NCI-H1436 (cell line): ENCODE measurements around the gene WNT4.
A peak's percentile ranks its signal among the peaks of the same experiment; 100 is the strongest.

Source experiments
- DNase-seq: peaks from one replicate; lab custom pipeline; 2025; lab: John Stamatoyannopoulos, UW

Gene WNT4

DNA sequence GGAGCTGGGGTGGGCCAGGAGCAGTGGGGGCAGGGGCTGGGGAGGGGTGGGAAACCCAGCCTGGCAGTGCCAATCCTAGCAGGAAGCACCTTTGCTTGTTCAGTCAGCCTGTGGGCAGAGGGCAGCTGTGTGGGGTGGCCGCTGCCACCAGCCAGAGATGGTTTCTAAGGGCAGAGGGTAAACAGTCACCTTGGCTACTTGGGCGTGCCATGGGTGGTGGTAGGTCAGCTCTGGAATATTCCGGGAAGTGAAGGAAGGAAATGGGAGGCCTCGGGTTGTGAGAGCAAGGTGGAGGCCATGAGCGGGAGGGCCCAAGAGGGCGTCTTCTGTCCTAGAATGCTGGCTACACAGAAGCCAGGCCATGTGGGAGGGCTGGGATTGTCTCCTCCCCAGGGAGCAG lies 20.7 kb upstream of the WNT4 start:
- DNase-seq: no peak

DNA sequence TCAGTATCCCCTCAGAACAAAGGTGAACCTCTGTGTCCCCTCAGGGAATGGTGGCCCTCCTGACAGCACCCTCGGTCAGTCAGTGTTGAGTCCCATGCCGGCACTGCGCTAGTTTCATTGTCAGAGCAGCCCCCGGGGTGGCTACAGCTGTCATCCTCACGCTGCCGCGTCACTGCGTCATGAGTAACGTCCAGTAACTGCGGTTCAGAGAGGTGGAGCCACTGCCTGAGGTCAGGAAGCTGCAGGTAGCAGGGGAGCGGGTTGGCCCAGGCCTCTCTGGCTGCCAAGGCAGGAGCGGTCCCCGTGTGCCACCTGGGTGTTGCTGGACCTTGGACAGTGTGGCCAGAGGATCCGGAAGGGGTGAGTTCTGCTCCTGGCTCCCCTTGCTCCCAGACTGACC lies 20.2 kb upstream of the WNT4 start:
- no peak for DNase-seq

DNA sequence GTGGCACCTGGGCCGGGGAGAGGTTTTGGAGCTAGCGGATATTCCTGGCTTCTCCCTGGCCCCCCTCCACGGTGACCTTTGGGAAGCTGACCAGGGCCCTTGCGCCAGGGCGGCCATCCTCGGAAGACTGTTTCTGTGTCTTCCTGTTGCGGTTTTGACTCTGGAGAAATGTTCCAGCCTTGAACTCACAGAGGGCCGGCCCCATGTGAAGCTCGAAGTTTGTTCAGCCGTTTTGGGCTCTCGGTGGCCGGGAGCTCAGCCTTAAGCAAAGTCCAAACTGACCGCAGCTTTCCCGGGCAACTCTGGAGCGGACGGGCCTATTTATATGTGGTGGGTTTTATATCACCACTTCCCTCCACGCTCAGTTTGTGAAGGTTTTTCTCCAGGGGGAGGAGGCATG lies 17.0 kb upstream of the WNT4 start:
- no peak for DNase-seq

DNA sequence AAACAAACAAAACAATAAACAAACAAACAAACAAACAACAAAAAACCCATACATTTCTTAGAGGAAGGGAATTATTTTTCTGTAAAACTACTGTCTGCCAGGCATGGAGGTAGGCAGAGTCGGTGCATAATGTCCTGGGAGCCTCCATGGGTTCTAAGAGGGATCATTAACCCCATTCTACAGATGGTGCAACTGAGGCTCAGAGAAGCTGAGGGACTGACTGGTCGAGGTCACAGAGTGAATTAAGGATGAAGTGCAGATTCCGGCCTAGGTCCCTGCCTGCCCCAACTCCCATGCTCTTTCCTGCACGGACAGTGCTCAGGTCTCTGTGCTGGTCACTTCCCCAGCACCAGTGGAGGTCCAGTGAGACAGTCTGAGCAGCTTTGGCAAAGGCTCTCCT lies 15.8 kb upstream of the WNT4 start:
- DNase-seq: no peak

DNA sequence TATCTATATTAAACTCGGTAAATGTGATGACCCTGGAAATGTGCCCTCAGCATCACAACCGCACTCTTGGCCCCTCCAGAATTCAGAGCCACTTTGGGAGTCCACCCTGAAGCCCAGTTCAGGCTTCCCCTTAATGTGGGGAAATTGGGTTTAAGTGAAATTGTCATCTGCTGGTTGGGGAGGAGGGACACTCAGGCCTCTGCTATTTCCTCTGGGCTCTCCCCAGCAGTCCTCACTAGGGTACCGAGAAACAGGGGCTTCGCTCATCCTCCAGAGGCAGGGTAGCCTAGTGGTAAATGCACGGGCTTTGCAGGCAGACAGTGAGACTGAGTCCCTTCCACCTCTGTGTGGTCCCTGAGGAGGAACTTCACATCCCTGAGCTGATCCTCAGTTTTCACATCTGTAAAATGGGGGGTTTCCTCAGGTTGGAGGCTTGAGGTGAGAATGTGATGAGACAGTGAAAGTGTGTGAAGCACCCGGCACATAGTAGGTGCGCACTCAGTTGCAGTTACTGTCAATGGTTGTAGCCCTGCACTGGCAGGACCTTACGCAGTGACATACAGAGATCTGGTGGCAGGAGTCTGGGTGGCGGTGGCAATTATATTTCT lies 14.6 kb upstream of the WNT4 start:
- DNase-seq: no peak

DNA sequence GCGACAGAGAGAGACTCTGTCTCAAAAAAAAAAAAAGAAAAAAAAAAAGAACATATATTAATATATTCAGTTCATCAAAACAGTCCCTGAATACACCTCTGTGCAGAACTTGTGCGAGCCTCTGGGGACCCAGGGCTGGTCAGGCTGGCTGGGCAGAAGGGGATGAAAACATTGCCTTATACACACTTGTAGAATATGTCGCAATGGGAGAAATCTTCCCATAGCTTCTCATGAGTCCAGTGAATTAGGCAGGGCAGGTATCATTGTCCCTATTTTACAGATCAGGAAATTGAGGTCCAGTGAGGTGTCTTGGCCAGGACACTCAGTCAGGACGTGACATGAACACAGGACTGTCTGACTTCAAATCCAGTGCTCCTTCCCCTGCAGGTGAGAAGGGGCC lies 12.6 kb upstream of the WNT4 start:
- no peak for DNase-seq

DNA sequence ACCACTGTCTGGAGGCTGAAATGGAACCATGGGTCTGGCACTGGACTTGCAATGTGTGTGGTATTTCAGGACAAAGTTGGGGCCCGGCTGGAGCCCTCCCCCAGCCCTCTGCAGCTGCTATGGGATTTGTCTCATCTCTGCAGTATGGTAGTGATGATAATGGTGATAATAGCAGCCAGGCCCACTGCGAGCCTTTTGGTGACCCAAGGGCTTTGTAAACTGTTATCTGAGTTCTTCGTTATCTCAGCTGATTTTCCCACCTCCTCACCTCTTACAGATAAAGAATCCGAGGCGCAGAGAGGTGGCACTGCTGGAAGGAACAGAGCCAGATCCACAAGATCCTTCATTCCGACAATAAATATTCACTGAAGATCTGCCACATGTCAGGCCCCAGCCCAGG lies 11.7 kb upstream of the WNT4 start:
- DNase-seq: no peak

DNA sequence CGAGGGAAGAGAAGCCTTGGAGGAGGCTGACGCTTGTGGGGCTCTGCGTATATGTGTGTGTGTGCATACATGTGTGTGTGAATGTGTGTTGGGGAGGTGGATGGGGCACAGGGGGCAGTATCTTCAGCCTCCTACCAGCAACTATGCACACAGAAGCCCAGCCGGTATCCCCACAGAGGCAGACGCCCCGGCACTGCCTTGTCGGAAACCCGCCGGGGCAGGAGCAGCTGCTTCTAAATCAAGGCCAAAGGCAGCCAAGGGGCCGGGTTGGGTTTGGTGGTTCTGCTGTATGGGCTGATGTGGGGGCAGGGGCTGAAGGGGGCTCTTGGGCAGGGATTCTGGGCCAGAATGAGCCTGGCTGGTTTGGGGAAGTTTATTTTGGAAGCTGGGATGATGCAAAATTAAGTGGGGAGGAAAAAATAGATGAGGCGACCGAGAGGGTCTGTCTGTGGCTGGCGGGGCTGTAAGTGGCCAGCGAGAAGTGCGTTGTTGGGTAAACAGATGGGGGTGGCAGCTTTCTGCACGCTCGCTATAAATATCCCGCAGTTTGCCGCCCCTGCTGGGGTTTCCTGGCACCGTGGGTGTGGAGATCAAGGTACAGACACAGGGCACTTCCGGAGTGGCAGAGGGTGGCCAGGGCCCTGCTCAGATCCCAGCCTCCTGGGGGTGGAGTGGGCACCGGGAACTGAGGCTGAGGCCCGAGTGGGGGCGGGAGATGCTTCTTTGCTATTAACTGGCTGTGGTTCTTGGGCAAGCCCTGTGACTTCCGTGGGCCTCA lies 11.0 kb upstream of the WNT4 start:
- no peak for DNase-seq

DNA sequence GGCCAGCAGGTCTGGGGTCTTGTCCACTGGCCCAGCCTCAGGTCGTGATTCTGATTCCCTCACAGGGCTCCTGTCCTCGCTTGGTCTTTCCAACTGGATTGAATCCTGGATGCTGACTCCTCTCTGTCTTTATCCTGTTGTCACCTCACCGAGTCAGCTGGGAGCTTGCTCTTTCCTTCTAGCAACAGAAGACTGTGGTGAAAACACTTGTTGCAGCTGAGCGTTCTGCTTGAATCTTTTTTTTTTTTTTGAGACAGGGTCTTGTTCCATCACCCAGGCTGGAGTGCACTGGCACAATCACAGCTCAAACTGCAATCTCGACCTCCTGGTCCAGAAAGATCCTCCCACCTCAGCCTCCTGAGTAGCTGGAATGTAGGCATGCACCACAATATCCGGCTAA lies 8.0 kb upstream of the WNT4 start:
- no peak for DNase-seq

DNA sequence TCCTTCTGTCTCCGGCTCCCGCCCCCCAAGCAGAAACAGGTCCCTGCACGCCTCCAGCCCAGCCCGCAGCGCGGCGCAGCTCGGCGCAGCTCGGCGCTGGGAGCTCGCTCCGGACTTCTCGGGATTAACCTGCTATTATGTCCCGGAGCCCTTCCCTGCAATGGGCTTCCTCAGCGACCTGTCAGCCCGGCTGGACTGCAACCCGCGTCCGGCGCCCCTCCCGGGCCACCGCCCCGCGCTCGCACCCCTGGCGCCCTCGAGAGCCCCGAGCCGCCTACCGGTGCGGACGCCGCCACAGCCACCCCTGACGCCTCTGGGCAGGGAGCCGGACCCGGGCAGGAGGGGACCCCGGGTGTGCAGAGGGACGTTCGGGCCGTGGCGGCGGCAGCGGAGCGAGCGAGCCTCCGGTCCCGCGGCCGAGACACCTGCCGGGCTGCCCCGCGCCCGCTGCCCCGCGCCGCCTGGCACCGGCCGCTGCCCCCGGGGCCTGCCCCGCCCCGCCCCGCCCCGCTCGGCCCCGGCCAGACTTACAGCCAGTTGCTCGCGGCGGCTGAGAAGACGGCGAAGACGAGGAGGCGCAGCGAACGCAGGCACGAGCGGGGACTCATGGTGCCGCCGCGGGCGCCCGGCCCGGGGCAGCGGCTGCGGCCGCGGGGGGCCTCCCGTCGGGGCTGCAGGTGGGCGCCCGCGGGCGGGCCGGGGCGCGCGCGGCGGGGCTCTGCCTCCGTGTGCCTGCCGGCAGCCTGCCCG lies 407 bp downstream of the WNT4 start:
- no peak for DNase-seq

DNA sequence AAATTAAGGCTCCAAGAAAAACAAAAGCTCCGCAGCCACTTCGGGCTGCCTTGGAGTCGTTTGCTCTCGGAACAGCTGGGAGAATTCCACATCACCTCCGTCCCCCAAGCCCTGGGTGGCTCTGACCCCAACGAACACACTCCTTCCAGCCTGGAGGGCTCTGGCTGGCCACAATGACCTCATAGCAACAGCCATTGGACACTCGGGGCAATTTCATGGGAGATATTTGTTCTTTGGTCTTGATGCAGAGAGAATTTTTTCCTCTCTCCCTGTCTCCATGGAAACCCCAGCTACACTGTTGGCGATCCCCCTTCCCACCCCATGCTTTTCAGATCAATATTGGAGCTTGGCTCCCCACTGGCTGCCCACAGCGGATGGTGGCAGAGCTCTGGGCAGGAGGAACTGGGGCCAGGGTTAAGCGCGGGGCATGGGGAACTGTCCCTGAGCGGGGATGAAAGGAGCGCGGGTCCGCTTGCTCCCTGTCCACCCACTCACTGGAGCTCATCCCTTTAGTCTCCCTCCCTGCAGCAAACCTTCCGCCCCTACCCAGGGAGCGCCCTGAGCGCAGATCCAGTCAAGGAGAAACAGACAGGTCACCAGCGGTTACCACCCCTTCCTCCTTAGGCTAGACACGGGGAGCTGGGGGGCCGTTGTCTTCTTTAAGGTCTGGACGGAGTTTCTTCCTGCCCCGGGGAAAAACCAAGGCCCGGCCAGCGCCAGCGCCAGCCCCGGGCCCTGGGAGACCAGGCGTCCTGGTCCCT lies 1.2 kb downstream of the WNT4 start:
- DNase-seq: no peak

DNA sequence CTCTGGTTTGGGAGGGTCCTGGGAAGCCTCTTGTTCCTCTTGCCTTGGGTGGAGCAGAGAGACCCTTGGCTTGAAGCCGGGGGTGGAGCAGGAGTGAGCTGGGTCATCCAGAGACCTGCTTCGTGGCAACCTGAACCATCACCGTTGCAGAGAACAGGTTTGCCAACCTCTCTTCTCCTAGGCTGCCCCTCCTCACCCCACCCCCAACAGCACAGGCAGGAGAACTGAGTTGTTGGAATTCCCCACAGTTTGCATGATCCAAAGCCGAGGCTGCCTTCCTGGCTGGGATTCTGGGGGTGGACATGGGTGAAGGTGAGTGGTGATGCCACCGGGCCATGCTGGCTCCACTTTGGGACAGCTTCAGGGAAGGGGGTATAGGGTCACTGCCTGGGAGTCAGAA lies 2.2 kb downstream of the WNT4 start:
- DNase-seq: no peak

DNA sequence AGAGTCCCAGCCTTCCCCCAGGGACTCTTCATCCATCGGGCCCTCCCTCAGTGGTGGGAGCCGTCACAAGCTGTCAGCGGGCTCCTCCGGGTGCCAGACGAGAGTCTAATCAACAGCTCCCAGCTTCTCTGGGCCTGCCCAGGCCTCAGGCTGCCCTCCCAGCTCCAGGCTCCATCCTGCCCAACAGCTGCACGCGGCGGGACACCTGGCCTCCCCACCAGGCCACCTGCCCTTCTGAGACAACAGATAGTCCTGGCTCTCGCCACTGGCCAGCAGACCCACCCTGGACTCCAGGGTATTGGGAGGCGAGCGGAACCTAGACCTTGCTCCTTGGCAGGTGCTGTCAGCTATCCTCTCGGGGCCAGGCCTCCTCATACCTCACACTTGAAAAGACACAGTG lies 3.1 kb downstream of the WNT4 start:
- peak; percentile 34 for DNase-seq

DNA sequence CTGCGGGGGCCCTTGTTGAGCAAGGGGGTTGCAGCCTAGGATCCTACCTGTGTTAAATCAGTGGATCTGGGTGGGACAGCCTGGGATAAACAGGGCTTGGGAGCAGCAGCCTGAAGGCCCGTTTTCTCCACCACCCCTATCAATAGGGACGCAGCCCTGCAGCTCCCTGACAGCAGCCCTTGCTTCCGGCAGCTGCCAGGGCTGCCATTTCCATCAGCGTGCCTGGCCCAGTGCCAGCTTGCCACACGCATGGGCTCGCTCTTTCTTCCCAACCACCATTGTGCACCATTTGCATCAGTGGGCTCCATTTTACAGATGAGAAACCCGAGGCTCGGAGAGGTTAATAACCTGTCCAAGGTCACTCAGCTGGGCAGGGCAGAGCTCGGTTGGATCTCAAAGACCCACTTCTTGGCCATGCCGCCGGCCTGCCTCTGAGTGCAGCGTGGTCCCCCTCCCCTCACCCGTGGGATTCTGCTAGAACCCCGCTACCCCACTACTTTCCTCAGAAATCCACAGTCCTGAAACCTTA lies 3.8 kb downstream of the WNT4 start:
- peak; percentile 84 for DNase-seq

DNA sequence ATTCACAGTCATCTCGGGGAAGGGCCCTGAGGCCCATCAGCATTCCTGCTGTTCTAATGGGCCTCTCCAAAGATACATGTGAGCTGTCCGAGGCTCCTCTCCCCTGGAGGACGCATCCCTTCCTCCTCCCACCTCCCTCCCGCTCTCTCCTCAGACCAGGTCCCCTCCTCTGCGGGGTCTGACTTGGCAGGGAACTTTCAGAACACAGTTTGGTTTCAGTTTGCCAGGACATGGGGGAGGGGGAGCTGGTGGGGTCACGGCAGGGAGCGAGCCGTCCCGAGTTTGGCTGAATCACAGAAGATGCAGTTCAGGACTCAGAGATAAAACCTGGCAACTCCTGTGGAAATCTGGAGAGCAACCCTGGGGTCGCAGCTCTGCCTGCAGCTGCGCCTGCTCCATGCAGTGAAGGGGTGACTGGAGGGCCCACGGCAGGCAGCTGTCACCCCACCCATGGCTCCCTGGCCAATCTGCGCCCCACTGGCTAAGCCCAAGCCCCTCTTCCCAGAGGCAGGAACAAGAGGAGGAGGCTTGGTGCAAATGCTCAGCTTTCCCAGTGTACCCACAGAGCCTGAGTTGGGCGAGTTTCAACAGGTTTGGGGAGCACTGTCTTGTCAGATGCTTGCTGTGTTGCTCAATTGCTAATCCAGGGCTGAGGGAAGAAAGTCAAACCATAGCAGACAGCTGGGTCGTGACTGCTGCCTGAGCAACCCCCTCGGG lies 5.7 kb downstream of the WNT4 start:
- no peak for DNase-seq

DNA sequence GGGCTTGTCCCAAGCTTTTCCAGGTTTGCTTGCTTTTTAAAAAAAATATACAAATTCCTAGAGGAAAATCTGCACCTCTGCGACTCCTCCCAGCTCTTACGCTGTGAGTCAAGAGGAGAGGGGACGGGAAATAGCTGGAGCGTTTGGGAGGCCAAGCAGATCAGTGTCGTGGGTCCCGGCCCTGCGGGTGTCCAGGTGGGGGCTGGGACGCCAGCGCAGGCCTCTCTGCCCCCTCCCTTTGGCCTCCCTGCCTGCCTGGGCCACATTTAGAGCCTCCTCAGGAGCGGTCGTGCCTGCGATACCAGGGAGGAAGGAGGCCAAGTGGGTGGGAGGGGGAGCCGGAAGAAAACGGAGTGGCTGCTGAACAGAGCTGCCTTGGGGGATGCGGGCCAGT lies 9.0 kb downstream of the WNT4 start:
- no peak for DNase-seq

DNA sequence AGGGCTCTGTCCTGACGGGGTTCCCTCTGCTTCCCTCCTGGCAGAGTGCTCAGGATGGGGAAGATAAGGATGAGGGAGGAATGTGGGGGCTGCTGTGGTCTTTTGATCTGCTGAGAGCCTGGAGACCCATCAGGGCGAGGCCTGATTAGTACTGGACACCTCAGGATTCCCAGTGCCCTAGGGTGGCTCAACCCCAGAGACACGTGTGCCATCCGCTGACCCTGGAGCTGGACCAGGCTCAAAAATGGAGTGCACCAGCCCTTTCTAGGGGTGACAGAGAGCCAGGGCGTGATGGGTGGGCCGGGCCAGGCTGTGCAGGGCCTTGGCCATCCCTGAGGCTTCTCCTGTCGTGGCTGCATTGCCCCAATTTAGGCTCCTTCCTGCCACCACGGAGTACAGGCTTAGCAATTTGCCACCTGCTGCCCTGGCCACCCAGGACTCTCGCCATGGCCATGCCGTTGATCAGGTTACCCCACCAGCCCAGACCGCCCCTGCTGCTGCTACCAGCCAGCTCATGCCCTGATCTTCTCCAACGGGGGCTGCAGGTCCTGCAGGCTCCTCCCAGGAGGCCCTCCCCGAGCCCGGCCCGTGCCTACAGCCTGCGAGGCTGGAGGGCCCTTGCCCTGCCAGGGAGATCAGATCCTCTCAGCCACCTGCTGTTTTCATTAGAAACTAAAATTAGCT lies 9.5 kb downstream of the WNT4 start:
- no peak for DNase-seq

DNA sequence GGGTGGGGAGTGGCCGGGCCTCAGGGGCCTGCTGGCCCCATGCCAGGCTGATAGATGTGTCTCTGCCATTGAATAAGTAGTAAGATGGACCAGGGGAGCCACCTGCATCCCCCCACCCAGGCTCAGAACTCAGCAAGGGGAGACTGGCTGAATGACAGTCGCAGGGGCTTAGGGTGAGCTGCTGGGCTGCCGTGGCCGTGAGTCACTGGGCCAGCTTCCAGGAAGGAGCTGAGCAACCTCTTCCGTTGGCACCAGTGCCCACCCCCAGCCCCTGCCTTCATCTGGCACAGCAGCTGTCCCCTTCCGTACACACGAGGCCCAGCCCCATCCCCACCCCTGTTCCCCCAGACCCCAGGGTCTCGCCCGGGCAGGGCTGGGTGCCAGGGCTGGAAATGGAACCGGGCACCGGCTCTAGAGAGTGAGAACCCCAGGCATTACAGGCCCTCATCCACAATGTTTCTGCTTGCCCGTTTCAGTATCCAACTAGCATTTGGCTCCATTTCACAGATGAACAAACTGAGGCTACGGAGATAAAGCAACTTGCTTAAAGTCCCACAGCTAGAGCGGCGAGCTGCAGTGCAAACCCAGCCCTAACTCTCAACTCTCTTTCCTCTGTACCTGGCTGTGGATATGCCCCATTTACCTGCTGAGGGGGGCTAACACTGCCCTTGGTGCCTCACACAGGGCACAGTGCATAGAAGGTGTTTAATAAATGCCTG lies 10.2 kb downstream of the WNT4 start:
- DNase-seq: no peak

DNA sequence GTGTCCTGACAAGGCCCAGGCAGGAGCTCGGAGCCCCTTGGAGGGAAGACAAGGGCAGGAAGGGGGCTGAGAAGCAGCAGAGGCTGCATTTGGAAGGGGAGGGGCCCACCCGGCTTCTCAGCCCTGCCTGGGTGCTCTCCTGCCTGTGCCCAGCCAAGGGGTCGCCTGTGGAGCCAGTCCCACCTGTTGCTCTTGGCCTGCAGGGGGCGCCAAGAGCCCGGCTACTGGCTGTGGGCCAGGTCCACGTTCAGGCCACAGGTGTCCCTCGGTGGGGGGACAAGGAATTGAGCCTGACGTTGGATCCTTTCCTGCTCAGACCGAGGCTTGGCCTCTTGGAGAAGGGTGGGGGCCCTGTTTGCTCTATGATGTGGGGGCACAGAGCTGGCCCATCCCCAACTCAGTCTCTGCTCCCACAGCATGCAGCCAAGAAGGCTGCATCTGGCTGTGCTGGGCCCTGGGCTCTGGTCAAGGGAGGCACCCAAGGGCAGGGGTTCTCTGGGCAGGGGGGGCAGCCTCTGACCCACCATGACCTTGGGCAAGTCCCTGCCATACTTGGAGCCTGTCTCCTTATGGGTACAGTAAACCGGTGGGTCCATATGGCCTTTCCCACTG lies 10.9 kb downstream of the WNT4 start:
- peak; percentile 46 for DNase-seq

DNA sequence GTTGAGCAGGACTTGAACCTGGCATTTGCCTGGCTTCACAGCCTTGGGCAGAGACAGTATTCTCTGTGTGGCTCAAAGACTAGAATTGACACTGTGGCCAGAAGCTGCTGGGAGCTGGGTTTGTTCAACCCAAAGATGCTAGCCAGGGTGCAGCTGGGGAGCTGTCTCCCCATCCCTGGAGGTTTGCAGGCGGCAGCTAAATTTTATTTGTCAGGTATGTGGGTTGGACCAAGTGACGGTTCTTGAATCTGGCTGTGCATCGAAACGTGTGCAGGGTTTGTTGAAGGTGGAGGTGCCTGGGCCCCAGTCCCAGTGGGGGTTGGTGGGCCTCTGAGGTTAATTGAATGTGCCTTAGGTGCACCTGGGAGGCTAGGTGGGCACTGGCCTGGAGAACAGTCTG lies 11.8 kb downstream of the WNT4 start:
- DNase-seq: no peak
